Measurements from ENCODE around the gene CAPN1. TPM values are rescaled to one million over a fixed set of nuclear protein-coding genes. Genes with fewer than 3 reads are reported as not detected.

CAPN1 gene
- total and polyA plus RNA-seq, 9 of the 15 experiments (the other 6 are each of a cell fraction or from before 2014, with no cell fraction given) = 3.5 to 199 (median 61.6) TPM

DNA sequence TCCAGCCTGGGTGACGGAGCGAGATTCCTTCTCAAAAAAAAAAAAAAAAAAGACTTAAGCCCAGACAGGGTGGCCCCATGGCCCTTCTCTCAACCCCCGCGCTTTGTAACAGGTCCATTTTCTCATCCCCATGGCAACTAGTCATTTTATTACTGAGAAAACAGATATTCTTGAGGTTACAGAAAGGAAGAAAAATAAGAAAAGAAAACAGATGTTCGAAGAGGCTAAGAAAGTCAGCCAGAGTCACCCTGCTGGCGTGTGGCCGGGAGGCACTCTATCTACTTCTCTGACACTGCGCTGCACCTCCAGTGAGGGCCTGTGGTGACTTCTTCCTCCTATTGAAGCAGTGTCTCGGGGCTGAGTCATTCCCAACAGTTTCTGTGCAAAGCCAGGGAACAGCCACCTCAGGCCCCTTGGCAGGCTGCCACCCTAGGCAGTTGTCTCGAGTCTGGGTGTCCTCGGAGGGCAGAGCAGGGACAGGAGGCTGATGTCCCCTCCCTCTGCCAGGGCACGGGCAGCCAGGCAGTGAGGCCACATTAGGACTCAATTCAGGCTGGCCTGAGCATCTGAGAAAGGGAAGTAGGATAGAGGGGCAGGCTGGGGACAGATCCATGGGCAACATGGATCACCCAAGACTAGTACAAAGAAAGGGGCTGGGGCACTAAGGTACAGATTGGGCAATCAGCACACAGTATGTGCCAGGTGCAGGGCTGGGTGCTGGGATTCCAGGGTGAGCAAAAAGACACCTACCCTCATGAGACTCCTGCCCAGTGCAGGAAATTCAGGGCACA is 31.0 kb upstream of the CAPN1 start (continued):
- TF ChIP-seq, protein P1, sequence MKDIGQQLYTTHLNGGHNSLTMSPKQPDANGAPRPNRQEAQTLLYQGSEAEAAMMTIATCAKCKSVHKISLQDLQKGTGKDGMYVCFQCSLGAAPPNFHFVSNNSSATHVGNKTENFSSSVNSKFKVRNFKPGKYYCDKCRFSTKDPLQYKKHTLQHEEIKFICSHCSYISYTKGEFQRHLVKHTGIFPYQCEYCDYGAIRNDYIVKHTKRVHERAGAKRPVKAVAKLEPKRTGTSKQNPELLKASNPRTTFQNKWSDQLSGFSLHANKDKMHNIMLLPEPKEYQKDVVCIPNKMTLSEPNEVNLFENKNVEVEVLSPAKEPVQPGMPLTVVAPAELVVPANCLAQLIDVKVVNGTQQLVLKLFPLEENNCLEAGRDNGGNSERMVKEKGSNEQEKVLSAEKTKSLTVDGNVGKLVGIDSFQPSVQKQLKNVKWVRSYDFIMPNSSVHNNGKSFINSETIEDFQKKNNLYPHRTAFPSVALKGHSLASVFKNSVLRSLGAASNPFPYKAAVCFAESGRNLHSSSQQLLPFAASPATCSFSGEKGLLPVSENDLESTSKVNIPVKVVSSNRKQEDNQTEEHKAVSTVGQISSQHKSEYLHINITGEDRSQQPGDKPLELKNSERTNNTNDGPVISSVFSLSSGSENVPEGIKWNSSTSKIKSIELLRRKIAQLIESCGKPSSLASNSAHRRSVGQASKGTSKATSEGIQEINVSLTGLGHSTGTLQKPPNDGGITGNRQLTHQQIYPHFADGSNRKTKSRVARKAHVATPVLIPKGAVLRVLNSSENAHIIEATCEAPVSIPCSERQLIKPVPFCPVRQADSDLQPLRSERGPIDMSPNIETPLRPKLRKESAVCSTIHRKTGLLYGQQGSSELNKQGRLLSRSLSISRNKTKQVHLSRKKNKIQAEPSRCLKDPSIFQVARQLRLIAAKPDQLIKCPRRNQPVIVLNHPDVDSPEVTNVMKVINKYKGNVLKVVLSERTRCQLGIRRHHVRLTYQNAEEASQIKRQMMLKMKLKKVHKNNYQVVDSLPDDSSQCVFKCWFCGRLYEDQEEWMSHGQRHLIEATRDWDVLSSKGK (CRISPR knock-in tag; IDR thresholded peaks at IDR 0.05) = no peak
- TF ChIP-seq NR4A1 (CRISPR knock-in tag; IDR thresholded peaks at IDR 0.05) (no peak), NR4A1 (tag; IDR thresholded peaks at IDR 0.05) (no peak), LEF1 (IDR thresholded peaks at IDR 0.05) (peak; percentile 68), BRF2 (IDR thresholded peaks at IDR 0.05; ENCODE audit: borderline replicate concordance, insufficient read depth, insufficient read length) (no peak), RBM14 (IDR thresholded peaks at IDR 0.05; ENCODE audit: borderline replicate concordance, insufficient read depth, low read depth, low read length) (no peak), MAFF (IDR thresholded peaks at IDR 0.05; ENCODE audit: low read length) (peak; percentile 66), ATF6 (CRISPR knock-in tag; IDR thresholded peaks at IDR 0.05) (no peak), ZNF707 (CRISPR knock-in tag; conservative IDR thresholded peaks at IDR 0.05) (no peak), PTBP1 (IDR thresholded peaks at IDR 0.05; ENCODE audit: low read depth, low read length) (no peak), SMC3 (conservative IDR thresholded peaks at IDR 0.05; ENCODE audit: insufficient read depth, low read depth, low read length) (no peak), FOXJ3 (CRISPR knock-in tag; IDR thresholded peaks at IDR 0.05) (no peak), DACH1 (IDR thresholded peaks at IDR 0.05; ENCODE audit: partially characterized antibody) (no peak), CBX3 (IDR thresholded peaks at IDR 0.05; ENCODE audit: borderline replicate concordance in 1 of 2, low read length in 2 of 2) (no peak), PRPF4 (IDR thresholded peaks at IDR 0.05; ENCODE audit: insufficient read depth, low read depth, low read length, poor library complexity, severe bottlenecking) (no peak), SMAD4 (CRISPR knock-in tag; conservative IDR thresholded peaks at IDR 0.05) (peak; percentile 57), SMAD1 (IDR thresholded peaks at IDR 0.05; ENCODE audit: low read depth, low read length, partially characterized antibody) (no peak), CSDE1 (IDR thresholded peaks at IDR 0.05) (no peak), ZNF584 (CRISPR knock-in tag; IDR thresholded peaks at IDR 0.05; ENCODE audit: low read depth) (no peak)
- TF ChIP-seq, protein P2, sequence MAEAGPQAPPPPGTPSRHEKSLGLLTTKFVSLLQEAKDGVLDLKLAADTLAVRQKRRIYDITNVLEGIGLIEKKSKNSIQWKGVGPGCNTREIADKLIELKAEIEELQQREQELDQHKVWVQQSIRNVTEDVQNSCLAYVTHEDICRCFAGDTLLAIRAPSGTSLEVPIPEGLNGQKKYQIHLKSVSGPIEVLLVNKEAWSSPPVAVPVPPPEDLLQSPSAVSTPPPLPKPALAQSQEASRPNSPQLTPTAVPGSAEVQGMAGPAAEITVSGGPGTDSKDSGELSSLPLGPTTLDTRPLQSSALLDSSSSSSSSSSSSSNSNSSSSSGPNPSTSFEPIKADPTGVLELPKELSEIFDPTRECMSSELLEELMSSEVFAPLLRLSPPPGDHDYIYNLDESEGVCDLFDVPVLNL (CRISPR knock-in tag; IDR thresholded peaks at IDR 0.05; ENCODE audit: low read depth) = no peak

All from K562 (cell line).